B cell (primary cell): Measurements from ENCODE around the gene MAP3K14. TPM values are rescaled to one million over a fixed set of nuclear protein-coding genes. Genes with fewer than 3 reads are reported as not detected.

Source experiments
- ATAC-seq: fragments of 200-7000 bp; cut with Tn5 transposase; one replicate; pipeline ENCODE4 v1.10.0; 2021; ENCODE audit warnings: low read depth, mild to moderate bottlenecking, moderate number of reproducible peaks, moderate library complexity
- CTCF ChIA-PET: fragments of 350-600 bp; sonication (Branson Sonifier 250); formaldehyde crosslinking; loops from one replicate; lab custom pipeline; 2021; ENCODE audit warnings: antibody characterized with exemption, inconsistent platforms; lab: Charles Lee
- POLR2A ChIA-PET: fragments of 350-600 bp; sonication (Branson Sonifier 250); formaldehyde crosslinking; loops from one replicate; lab custom pipeline; 2021; ENCODE audit warnings: antibody characterized with exemption; lab: Charles Lee
- DNase-seq: peaks from one replicate; pipeline ENCODE4 v3.0.0; 2013
- H2AFZ ChIP-seq: 2 replicates; pipeline ENCODE4 v1.6.1; 2012; ENCODE audit warnings: mild to moderate bottlenecking, low read depth, low read length; ENCODE audit not compliant: insufficient read depth, poor library complexity, severe bottlenecking
- H3K27ac ChIP-seq, 2 donors: 1 replicate in 1 of 2; 2 replicates in 1 of 2; pipeline ENCODE4 v1.5.1; 2012 to 2013; ENCODE audit warnings: low read length in 2 of 2, mild to moderate bottlenecking in 2 of 2, moderate library complexity in 1 of 2
- H3K27me3 ChIP-seq, 4 experiments: fragments of 200-600 bp in 1 of 4; sonication (generic) in 1 of 4; replicated peaks in 1 of 4; 1 replicate in 2 of 4; 2 replicates in 2 of 4; pipeline versions ENCODE4 v1.6.1 to v1.7.0; 2013 to 2016; ENCODE audit warnings: low read length in 3 of 4, mild to moderate bottlenecking in 2 of 4, mixed read lengths in 1 of 4, moderate library complexity in 1 of 4; ENCODE audit not compliant: insufficient read depth in 4 of 4, control insufficient read depth in 3 of 4; ENCODE audit errors: control extremely low read depth in 1 of 4
- H3K36me3 ChIP-seq, 2 experiments: replicated peaks in 1 of 2; 1 replicate in 1 of 2; 2 replicates in 1 of 2; pipeline versions ENCODE4 v1.6.1 to v1.7.1; 2013; ENCODE audit warnings: low read length in 1 of 2; ENCODE audit not compliant: insufficient read depth in 2 of 2, control insufficient read depth in 1 of 2; ENCODE audit errors: control extremely low read depth in 1 of 2, extremely low read depth in 1 of 2
- H3K4me1 ChIP-seq, 2 donors: fragments of 200-600 bp in 1 of 2; sonication (generic) in 1 of 2; 1 replicate in 1 of 2; 2 replicates in 1 of 2; pipeline versions ENCODE4 v1.5.1 to v1.6.1; 2013 to 2017; ENCODE audit warnings: low read length in 2 of 2; ENCODE audit not compliant: control insufficient read depth in 2 of 2, insufficient read depth in 2 of 2
- H3K4me2 ChIP-seq: replicated peaks from 2 replicates; pipeline ENCODE3; 2012; ENCODE audit warnings: mild to moderate bottlenecking, low read depth, low read length; ENCODE audit not compliant: poor library complexity, severe bottlenecking
- H3K4me3 ChIP-seq, 5 experiments: fragments of 200-600 bp in 1 of 5; sonication (generic) in 1 of 5; 1 replicate in 3 of 5; 2 replicates in 2 of 5; pipeline versions ENCODE4 v1.5.1 to v1.7.0; 2011 to 2016; ENCODE audit warnings: low read length in 4 of 5, mild to moderate bottlenecking in 4 of 5, low read depth in 2 of 5, control low read depth in 1 of 5, moderate library complexity in 1 of 5; ENCODE audit not compliant: insufficient read depth in 1 of 5; ENCODE audit errors: control extremely low read depth in 1 of 5, extremely low read depth in 1 of 5
- H3K79me2 ChIP-seq: fragments of 200-600 bp; sonication (generic); one replicate; pipeline ENCODE4 v1.6.0; 2016; ENCODE audit warnings: low read length; ENCODE audit not compliant: control insufficient read depth, insufficient read depth
- H3K9ac ChIP-seq: fragments of 200-600 bp; sonication (generic); 2 replicates; pipeline ENCODE4 v1.6.1; 2017; ENCODE audit warnings: mild to moderate bottlenecking, low read length, moderate library complexity
- H3K9me3 ChIP-seq, 3 donors: one replicate each; pipeline versions ENCODE4 v1.6.1 to v1.7.1; 2013; ENCODE audit warnings: low read length in 2 of 3; ENCODE audit not compliant: control insufficient read depth in 2 of 3, insufficient read depth in 1 of 3; ENCODE audit errors: control extremely low read depth in 1 of 3
- H4K20me1 ChIP-seq: 2 replicates; pipeline ENCODE4 v1.6.0; 2012; ENCODE audit warnings: mild to moderate bottlenecking, low read length; ENCODE audit not compliant: insufficient read depth, control insufficient read depth, poor library complexity, severe bottlenecking
- H3K27ac Mint-ChIP-seq: one replicate; pipeline ENCODE4 v1.8.0; 2021; ENCODE audit warnings: mixed read lengths
- H3K27me3 Mint-ChIP-seq: one replicate; pipeline ENCODE4 v1.8.0; 2021; ENCODE audit warnings: mixed read lengths
- H3K4me1 Mint-ChIP-seq: one replicate; pipeline ENCODE4 v1.8.0; 2021; ENCODE audit warnings: mixed read lengths
- H3K4me3 Mint-ChIP-seq: one replicate; pipeline ENCODE4 v1.8.0; 2021; ENCODE audit warnings: mixed read lengths
- H3K9me3 Mint-ChIP-seq: one replicate; pipeline ENCODE4 v1.8.0; 2022; ENCODE audit warnings: mixed read lengths; ENCODE audit not compliant: insufficient read depth
- CTCF ChIP-seq: fragments of 200-600 bp; IDR thresholded peaks from one replicate; pipeline ENCODE4 v1.8.0; 2022; ENCODE audit warnings: antibody characterized with exemption, mild to moderate bottlenecking
- EZH2 ChIP-seq: IDR thresholded peaks from 2 replicates; pipeline ENCODE4 v1.6.1; 2012; ENCODE audit warnings: borderline replicate concordance, low read depth, mild to moderate bottlenecking, moderate library complexity, low read length; ENCODE audit not compliant: insufficient read depth, poor library complexity, severe bottlenecking
- WGBS: methylation state at CpG from one replicate; pipeline ENCODE4 v1.1.5; 2013; ENCODE audit warnings: missing lambda C conversion rate; ENCODE audit not compliant: insufficient coverage; 5-methylcytosine and 5-hydroxymethylcytosine counted together
- intact Hi-C: fragments of 100-400 bp; cut with micrococcal nuclease; formaldehyde crosslinking; loops from one replicate; pipeline ENCODE4 v1.10.0; 2022
- polyA plus RNA-seq: library from polyadenylated mRNA; depleted of rRNA; stranded (reverse); fragments of >200 nt; gene quantifications from 2 replicates; pipeline ENCODE4 v1.2.3, GENCODE V29; 2012
- total RNA-seq, 2 donors: library from RNA; stranded (reverse); fragments of 120-200 nt in 1 of 2; gene quantifications; 1 replicate in 1 of 2; 2 replicates in 1 of 2; pipeline versions ENCODE4 v1.2.3 to v1.2.4, GENCODE V29; 2013 to 2022

Gene MAP3K14
- total and polyA plus RNA-seq, 2 donors (not counting 1 experiment from before 2014, with no cell fraction given), result 66.1 to 84.1 TPM

GRCh38 chr17:45243750-45244149, 73.1 kb downstream of the MAP3K14 start:
- no peaks in the 10 kb centered on the region for H3K9me3 Mint-ChIP-seq
- Histone ChIP-seq H2AFZ (no peak overlapping the region), H3K36me3 (peaks cover 0 to 80% of the 10 kb centered on the region in 2 experiments), H3K79me2 (peaks cover 25% of the 10 kb centered on the region), H3K9me3 (no peaks in the 10 kb centered on the region), H4K20me1 (peaks cover 83% of the 10 kb centered on the region), H3K4me1 (peaks cover 16% of the 10 kb centered on the region in 2 donors), H3K4me2 (no peak overlapping the region), H3K27me3 (no peaks in the 10 kb centered on the region), H3K9ac (no peak overlapping the region), H3K4me3 (no peak overlapping the region), H3K27ac (no peak overlapping the region)
- 96% methylated on average over 12 of the region's 18 CpGs for WGBS
- ChIA-PET POLR2A (interaction anchor here (2.2 kb wide), 1 partner anchor 14 kb away, joined by 7 read pairs; no protein-coding TSS in a partner anchor), CTCF (interaction anchor here (1.1 to 24.6 kb wide), 4 partner anchors 9 to 142 kb away, joined by 3 to 737 read pairs (median 6); partner anchors contain the start of gene FMNL1)
- no peaks in the 10 kb centered on the region for H3K27me3 Mint-ChIP-seq
- DNase-seq (no peak), ATAC-seq (no peak)
- peaks cover 24% of the 10 kb centered on the region for H3K4me1 Mint-ChIP-seq
- no peak overlapping the region for H3K27ac Mint-ChIP-seq
- H3K4me3 Mint-ChIP-seq, result no peak overlapping the region
- intact Hi-C loops, result no loop called here
- TF ChIP-seq EZH2 (no peak), CTCF (no peak)

- ChIA-PET CTCF (interaction anchor here (0.7 to 24.6 kb wide), 5 partner anchors 8 to 43 kb away, joined by 3 to 737 read pairs (median 6); partner anchors contain the start of gene FMNL1), POLR2A (interaction anchor here (2.2 kb wide), 1 partner anchor 13 kb away, joined by 7 read pairs; no protein-coding TSS in a partner anchor)
- peaks cover 7 to 8% of the 10 kb centered on the region in 2 donors for H3K4me1 ChIP-seq
- no peaks in the 10 kb centered on the region for H3K9me3 ChIP-seq
- Mint-ChIP-seq H3K9me3 (no peaks in the 10 kb centered on the region), H3K27me3 (no peaks in the 10 kb centered on the region), H3K27ac (no peak overlapping the region), H3K4me3 (no peak overlapping the region), H3K4me1 (peaks cover 13% of the 10 kb centered on the region)
- H3K36me3 ChIP-seq, result peaks cover 0 to 96% of the 10 kb centered on the region in 2 experiments
- TF ChIP-seq EZH2 (no peak), CTCF (no peak)
- WGBS, result 97% methylated on average over 17 of the region's 18 CpGs
- no peak overlapping the region for H3K27ac ChIP-seq
- H3K4me2 ChIP-seq, result no peak overlapping the region
- intact Hi-C loops, result no loop called here
- no peaks in the 10 kb centered on the region for H3K27me3 ChIP-seq
- H2AFZ ChIP-seq, result no peak overlapping the region
- DNase-seq, result no peak
- H3K9ac ChIP-seq, result no peak overlapping the region
- peaks cover 96% of the 10 kb centered on the region for H4K20me1 ChIP-seq
- no peak overlapping the region for H3K4me3 ChIP-seq
- H3K79me2 ChIP-seq, result peaks cover 36% of the 10 kb centered on the region
- no peak for ATAC-seq
These were observed 74.8 kb downstream of the MAP3K14 start for GRCh38 chr17:45242029-45242414.
